ENCODE measurements around the gene TMTC3.
A peak's percentile ranks its signal among the peaks of the same experiment; 100 is the strongest.
"Not testable (repeated sequence)": the region's sequence is repeated elsewhere in the genome, so short reads cannot be mapped to it uniquely, and the experiment has no call there.

Gene TMTC3

DNA sequence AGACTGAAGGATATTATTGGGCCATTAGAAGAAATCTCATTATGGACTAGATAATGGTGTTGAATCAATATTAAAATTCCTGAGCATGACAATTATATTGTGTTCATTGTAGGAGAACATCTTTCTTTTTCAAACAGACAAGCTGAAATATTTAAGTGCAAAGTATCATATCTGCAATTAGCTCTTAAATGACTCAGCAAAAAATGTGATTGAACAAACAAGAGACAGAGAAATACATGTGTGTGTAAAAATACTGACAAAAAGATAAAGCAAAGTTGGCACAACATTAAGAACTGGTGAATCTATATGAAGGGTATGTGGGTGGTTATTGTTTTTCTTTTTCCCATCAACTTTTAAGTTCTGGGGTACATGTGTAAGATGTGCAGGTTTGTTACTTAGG is 9.7 kb upstream of the TMTC3 start:
- Histone ChIP-seq H3F3A (ENCODE audit: insufficient read depth) (no peaks in the 10 kb centered on the region; the same call in 1 of the 2 replicates), H3K79me2 (ENCODE audit: insufficient read depth, low read length) (no peaks in the 10 kb centered on the region; the same call in 1 of the 2 replicates), H3K36me3 (ENCODE audit: low read length) (peaks cover 32% of the 10 kb centered on the region), H4K20me1 (ENCODE audit: low read depth, low read length) (no peaks in the 10 kb centered on the region), H3K4me3 (ENCODE audit: insufficient read depth, low read length, poor library complexity, severe bottlenecking) (no peak overlapping the region), H3K9me3 (ENCODE audit: insufficient read depth, low read length) (no peaks in the 10 kb centered on the region), H3K4me2 (ENCODE audit: low read depth, low read length, poor library complexity, severe bottlenecking) (no peak overlapping the region), H3K27me3 (ENCODE audit: low read length) (no peaks in the 10 kb centered on the region), H3K9me2 (replicated peaks; ENCODE audit: insufficient read depth, low read length) (no peaks in the 10 kb centered on the region), H2AFZ (ENCODE audit: low read depth, low read length, severe bottlenecking) (no peak overlapping the region), H3K9ac (ENCODE audit: low read length) (no peak overlapping the region), H3K27ac (ENCODE audit: low read depth, low read length) (no peak overlapping the region)
- TF ChIP-seq, protein P1, sequence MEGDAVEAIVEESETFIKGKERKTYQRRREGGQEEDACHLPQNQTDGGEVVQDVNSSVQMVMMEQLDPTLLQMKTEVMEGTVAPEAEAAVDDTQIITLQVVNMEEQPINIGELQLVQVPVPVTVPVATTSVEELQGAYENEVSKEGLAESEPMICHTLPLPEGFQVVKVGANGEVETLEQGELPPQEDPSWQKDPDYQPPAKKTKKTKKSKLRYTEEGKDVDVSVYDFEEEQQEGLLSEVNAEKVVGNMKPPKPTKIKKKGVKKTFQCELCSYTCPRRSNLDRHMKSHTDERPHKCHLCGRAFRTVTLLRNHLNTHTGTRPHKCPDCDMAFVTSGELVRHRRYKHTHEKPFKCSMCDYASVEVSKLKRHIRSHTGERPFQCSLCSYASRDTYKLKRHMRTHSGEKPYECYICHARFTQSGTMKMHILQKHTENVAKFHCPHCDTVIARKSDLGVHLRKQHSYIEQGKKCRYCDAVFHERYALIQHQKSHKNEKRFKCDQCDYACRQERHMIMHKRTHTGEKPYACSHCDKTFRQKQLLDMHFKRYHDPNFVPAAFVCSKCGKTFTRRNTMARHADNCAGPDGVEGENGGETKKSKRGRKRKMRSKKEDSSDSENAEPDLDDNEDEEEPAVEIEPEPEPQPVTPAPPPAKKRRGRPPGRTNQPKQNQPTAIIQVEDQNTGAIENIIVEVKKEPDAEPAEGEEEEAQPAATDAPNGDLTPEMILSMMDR (IDR thresholded peaks at IDR 0.05; ENCODE audit: insufficient read depth, low read length, poor library complexity, severe bottlenecking) = no peak
- TF ChIP-seq EZH2phosphoT487 (conservative IDR thresholded peaks at IDR 0.05; ENCODE audit: low read length) = no peak

DNA sequence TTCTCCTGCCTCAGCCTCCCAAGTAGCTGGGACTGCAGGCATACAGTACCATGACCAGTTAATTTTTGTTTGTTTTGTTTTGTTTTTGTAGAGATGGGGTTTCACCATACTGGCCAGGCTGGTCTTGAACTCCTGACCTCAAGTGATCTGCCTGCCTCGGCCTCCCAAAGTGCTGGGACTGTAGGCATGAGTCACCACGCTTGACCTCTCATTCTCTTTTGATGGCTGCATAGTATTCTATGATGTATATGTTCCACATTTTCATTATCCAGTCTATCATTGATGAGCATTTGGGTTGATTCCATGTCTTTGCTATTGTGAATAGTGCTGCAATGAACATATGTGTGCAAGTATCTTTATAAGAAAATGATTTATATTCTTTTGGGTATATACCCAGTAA is 8.9 kb upstream of the TMTC3 start:
- H3K9me2 ChIP-seq (replicated peaks; ENCODE audit: insufficient read depth, low read length); H3K4me3 ChIP-seq (ENCODE audit: insufficient read depth, low read length, poor library complexity, severe bottlenecking); H3K4me2 ChIP-seq (ENCODE audit: low read depth, low read length, poor library complexity, severe bottlenecking); H3K9me3 ChIP-seq (ENCODE audit: insufficient read depth, low read length); H3K79me2 ChIP-seq (ENCODE audit: insufficient read depth, low read length); H3F3A ChIP-seq (ENCODE audit: insufficient read depth); H4K20me1 ChIP-seq (ENCODE audit: low read depth, low read length); H2AFZ ChIP-seq (ENCODE audit: low read depth, low read length, severe bottlenecking); H3K9ac ChIP-seq (ENCODE audit: low read length); H3K27ac ChIP-seq (ENCODE audit: low read depth, low read length); H3K27me3 ChIP-seq (ENCODE audit: low read length): not testable (repeated sequence)
- peaks cover 25% of the 10 kb centered on the region for H3K36me3 ChIP-seq (ENCODE audit: low read length)

DNA sequence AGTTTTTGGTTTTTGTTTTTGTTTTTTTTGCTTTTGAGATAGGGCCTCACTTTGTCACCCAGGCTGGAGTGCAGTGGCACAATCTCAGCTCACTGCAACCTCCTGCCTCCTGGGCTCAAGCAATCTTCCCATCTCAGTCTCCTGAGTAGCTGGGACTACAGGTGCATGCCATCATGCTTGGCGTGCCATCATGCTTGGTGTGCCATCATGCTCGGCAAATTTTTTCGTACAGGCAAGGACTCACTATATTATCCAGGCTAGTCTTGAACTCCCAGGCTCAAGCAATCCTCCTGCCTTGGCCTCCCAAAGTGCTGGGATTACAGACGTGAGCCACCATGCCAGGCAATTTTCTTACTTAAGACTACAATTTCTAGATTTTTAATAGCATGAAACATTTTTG is 2.4 kb upstream of the TMTC3 start:
- H4K20me1 ChIP-seq (ENCODE audit: low read depth, low read length); H3K4me2 ChIP-seq (ENCODE audit: low read depth, low read length, poor library complexity, severe bottlenecking); H3K9me3 ChIP-seq (ENCODE audit: insufficient read depth, low read length); H3K27me3 ChIP-seq (ENCODE audit: low read length); H3K27ac ChIP-seq (ENCODE audit: low read depth, low read length); H3K9ac ChIP-seq (ENCODE audit: low read length); H3K36me3 ChIP-seq (ENCODE audit: low read length); H3K4me3 ChIP-seq (ENCODE audit: insufficient read depth, low read length, poor library complexity, severe bottlenecking); H2AFZ ChIP-seq (ENCODE audit: low read depth, low read length, severe bottlenecking); H3K9me2 ChIP-seq (replicated peaks; ENCODE audit: insufficient read depth, low read length); H3F3A ChIP-seq (ENCODE audit: insufficient read depth): not testable (repeated sequence)
- peaks cover 16% of the 10 kb centered on the region for H3K79me2 ChIP-seq (ENCODE audit: insufficient read depth, low read length)

DNA sequence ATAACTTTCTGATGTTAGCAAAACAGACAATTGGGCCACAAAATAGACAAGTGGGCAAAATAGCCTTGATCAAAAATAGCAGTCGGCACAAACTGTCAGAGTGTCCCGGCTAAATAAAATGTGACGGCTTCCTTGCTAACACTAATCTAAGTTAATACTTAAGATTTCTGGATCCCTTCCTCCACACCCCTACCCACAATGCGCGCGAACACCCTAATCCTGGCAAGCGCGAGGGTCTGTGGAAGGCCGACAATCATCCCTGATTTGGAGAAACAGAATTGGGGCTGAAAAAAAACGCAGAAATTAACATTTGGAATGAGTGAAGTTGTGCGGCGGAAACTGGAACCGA is 708 bp upstream of the TMTC3 start:
- H4K20me1 ChIP-seq (ENCODE audit: low read depth, low read length) = 0 out of 2 replicates have a peak, but pooled peaks cover 6% of the 10 kb centered on the region
- TF ChIP-seq, protein P1 (IDR thresholded peaks at IDR 0.05; ENCODE audit: insufficient read depth, low read length, poor library complexity, severe bottlenecking) = no peak
- no peak for TF ChIP-seq EZH2phosphoT487 (conservative IDR thresholded peaks at IDR 0.05; ENCODE audit: low read length)
- peak overlapping the region; percentile 80 for H3K4me2 ChIP-seq (ENCODE audit: low read depth, low read length, poor library complexity, severe bottlenecking)
- H3K36me3 ChIP-seq (ENCODE audit: low read length) = peaks cover 2% of the 10 kb centered on the region; the same call in 1 of the 2 replicates
- no peaks in the 10 kb centered on the region for H3K27me3 ChIP-seq (ENCODE audit: low read length)
- no peaks in the 10 kb centered on the region for H3K9me2 ChIP-seq (replicated peaks; ENCODE audit: insufficient read depth, low read length)
- H3K79me2 ChIP-seq (ENCODE audit: insufficient read depth, low read length) = peaks cover 21% of the 10 kb centered on the region
- H3K9ac ChIP-seq (ENCODE audit: low read length) = peak overlapping the region; percentile 69
- peak overlapping the region; percentile 26; the same call in 1 of the 2 replicates for H3K27ac ChIP-seq (ENCODE audit: low read depth, low read length)
- H3K9me3 ChIP-seq (ENCODE audit: insufficient read depth, low read length) = no peaks in the 10 kb centered on the region
- H3K4me3 ChIP-seq (ENCODE audit: insufficient read depth, low read length, poor library complexity, severe bottlenecking) = peak overlapping the region; percentile 65
- peak overlapping the region; percentile 92 for H2AFZ ChIP-seq (ENCODE audit: low read depth, low read length, severe bottlenecking)
- no peaks in the 10 kb centered on the region for H3F3A ChIP-seq (ENCODE audit: insufficient read depth)

Data from SU-DHL-6 (cell line).